ENCODE data around the gene SDCCAG8.

DNA sequence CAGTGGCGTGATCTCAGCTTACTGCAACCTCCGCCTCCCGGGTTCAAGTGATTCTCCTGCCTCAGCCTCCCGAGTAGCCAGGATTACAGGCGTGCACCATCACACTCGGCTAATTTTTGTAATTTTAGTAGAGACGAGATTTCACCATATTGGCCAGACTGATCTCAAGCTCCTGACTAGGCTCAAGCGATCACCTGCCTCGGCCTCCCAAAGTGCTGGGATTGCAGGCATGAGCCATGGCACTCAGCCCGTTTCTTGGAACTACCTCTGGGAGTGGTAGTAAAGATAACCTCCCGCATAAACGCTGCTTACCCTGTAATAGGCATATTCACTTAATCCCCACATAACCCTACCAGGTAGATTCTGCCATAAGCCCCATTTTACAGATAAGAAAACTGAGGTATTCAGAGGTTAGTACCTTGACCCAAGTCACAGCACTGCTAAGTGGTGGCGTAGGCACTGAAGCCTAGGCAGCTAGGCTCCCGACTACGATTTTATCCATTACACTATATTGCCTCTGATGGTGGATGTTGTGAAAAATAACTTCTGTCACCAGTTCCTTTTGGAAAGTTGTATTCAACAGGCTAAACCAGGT, 143.8 kb downstream of the SDCCAG8 start:
- no peak for TF ChIP-seq EZH2 (IDR thresholded peaks at IDR 0.05; ENCODE audit: low read length, unreplicated experiment)
- TF ChIP-seq, protein P1, sequence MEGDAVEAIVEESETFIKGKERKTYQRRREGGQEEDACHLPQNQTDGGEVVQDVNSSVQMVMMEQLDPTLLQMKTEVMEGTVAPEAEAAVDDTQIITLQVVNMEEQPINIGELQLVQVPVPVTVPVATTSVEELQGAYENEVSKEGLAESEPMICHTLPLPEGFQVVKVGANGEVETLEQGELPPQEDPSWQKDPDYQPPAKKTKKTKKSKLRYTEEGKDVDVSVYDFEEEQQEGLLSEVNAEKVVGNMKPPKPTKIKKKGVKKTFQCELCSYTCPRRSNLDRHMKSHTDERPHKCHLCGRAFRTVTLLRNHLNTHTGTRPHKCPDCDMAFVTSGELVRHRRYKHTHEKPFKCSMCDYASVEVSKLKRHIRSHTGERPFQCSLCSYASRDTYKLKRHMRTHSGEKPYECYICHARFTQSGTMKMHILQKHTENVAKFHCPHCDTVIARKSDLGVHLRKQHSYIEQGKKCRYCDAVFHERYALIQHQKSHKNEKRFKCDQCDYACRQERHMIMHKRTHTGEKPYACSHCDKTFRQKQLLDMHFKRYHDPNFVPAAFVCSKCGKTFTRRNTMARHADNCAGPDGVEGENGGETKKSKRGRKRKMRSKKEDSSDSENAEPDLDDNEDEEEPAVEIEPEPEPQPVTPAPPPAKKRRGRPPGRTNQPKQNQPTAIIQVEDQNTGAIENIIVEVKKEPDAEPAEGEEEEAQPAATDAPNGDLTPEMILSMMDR (conservative IDR thresholded peaks at IDR 0.05; ENCODE audit: low read depth, low read length): no peak
- TF ChIP-seq EZH2phosphoT487 (IDR thresholded peaks at IDR 0.05; ENCODE audit: borderline replicate concordance, low read length): no peak
